Gastroesophageal sphincter (tissue), 3 donors: ENCODE measurements around the gene PDE6A.

ENCODE experiments used
- POLR2AphosphoS5 ChIP-seq: sonication (generic); formaldehyde crosslinking; IDR thresholded peaks from one replicate; pipeline ENCODE4 v1.6.1; 2017; ENCODE audit warnings: antibody characterized with exemption
- TF ChIP-seq, protein P1 (sequence below), 4 experiments: fragments of 200-600 bp in 2 of 4; fragments of 450-650 bp in 2 of 4; sonication (generic) in 1 of 4; IDR thresholded peaks; one replicate each; pipeline ENCODE4 v1.5.1; 2017 to 2019; ENCODE audit warnings: antibody characterized with exemption in 4 of 4, mild to moderate bottlenecking in 2 of 4, moderate library complexity in 2 of 4

DNA sequence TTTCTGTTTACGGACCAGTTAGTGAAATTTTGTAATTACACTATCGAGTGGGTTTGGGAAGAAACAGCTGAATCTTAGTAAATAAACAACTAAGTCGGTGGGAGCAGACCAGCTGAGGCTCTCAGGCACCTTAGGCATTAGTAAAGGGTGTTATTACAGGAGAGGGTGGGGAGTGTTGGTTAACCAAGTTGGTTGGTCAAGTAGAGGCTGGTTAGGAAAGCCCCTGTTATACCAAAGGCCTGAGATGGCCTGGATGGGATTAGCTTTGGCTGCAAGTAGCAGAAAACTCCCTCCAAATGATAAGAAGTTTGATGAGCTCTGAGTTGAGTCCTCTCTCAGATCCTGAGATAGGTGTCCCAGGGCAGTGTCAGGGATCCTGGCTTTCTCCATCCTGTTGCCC is 133.1 kb downstream of the PDE6A start:
- TF ChIP-seq, protein P1, sequence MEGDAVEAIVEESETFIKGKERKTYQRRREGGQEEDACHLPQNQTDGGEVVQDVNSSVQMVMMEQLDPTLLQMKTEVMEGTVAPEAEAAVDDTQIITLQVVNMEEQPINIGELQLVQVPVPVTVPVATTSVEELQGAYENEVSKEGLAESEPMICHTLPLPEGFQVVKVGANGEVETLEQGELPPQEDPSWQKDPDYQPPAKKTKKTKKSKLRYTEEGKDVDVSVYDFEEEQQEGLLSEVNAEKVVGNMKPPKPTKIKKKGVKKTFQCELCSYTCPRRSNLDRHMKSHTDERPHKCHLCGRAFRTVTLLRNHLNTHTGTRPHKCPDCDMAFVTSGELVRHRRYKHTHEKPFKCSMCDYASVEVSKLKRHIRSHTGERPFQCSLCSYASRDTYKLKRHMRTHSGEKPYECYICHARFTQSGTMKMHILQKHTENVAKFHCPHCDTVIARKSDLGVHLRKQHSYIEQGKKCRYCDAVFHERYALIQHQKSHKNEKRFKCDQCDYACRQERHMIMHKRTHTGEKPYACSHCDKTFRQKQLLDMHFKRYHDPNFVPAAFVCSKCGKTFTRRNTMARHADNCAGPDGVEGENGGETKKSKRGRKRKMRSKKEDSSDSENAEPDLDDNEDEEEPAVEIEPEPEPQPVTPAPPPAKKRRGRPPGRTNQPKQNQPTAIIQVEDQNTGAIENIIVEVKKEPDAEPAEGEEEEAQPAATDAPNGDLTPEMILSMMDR (IDR thresholded peaks at IDR 0.05), result no peak
- no peak for TF ChIP-seq POLR2AphosphoS5
